IMR-90 (cell line): ENCODE results near the gene AMTN. TPM values are rescaled to one million over a fixed set of nuclear protein-coding genes. Genes with fewer than 3 reads are reported as not detected.

Experiments
- ATAC-seq: fragments of 200-7000 bp; cut with Tn5 transposase; 2 replicates; pipeline ENCODE4 v1.9.1; 2020; ENCODE audit warnings: low read depth, mild to moderate bottlenecking, moderate library complexity
- BruUV-seq: library from RNA; stranded (reverse); fragments of 400-500 nt; replicated peaks from 2 replicates; lab custom pipeline; 2021; lab: Mats Ljungman, UMichigan
- CTCF ChIA-PET: fragments of 300-600 bp; formaldehyde crosslinking; extraction: SDS; loops from one replicate; lab custom pipeline; 2021; ENCODE audit warnings: antibody characterized with exemption; lab: Yijun Ruan, JAX
- POLR2A ChIA-PET: fragments of 300-600 bp; sonication (Branson Sonifier 250); formaldehyde crosslinking; loops from one replicate; lab custom pipeline; 2022; ENCODE audit warnings: antibody characterized with exemption; ENCODE audit not compliant: unreplicated experiment; lab: Charles Lee
- DNase-seq: peaks from one replicate; pipeline ENCODE4 v3.0.0; 2013
- H2AFZ ChIP-seq: replicated peaks from 2 replicates; pipeline ENCODE3; 2013; ENCODE audit warnings: low read length, mild to moderate bottlenecking; ENCODE audit not compliant: poor library complexity
- H2AK5ac ChIP-seq: 2 replicates; pipeline ENCODE4 v1.6.1; 2013; ENCODE audit warnings: low read depth, low read length, inconsistent platforms
- H2AK9ac ChIP-seq: replicated peaks from 2 replicates; pipeline ENCODE3; 2013; ENCODE audit warnings: mild to moderate bottlenecking, low read depth, low read length, moderate library complexity; ENCODE audit not compliant: poor library complexity
- H2BK120ac ChIP-seq: 2 replicates; pipeline ENCODE4 v1.6.1; 2013; ENCODE audit warnings: low read depth, low read length, inconsistent platforms
- H2BK15ac ChIP-seq: 3 replicates; pipeline ENCODE4 v1.6.1; 2013; ENCODE audit warnings: low read depth, low read length, inconsistent platforms
- H2BK20ac ChIP-seq: 2 replicates; pipeline ENCODE4 v1.6.1; 2013; ENCODE audit warnings: low read depth, mild to moderate bottlenecking, inconsistent platforms, low read length, moderate library complexity
- H2BK5ac ChIP-seq: 2 replicates; pipeline ENCODE4 v1.6.1; 2013; ENCODE audit warnings: mild to moderate bottlenecking, low read depth, low read length, inconsistent platforms; ENCODE audit not compliant: poor library complexity, severe bottlenecking
- H3K14ac ChIP-seq: replicated peaks from 2 replicates; pipeline ENCODE4 v1.6.1; 2013; ENCODE audit warnings: low read depth, low read length, inconsistent platforms
- H3K18ac ChIP-seq: 2 replicates; pipeline ENCODE4 v1.6.1; 2013; ENCODE audit warnings: low read depth, low read length, control low read depth
- H3K23ac ChIP-seq: 2 replicates; pipeline ENCODE4 v1.6.1; 2013; ENCODE audit warnings: low read depth, low read length, inconsistent platforms
- H3K27ac ChIP-seq: 2 replicates; pipeline ENCODE4 v1.5.1; 2013; ENCODE audit warnings: mild to moderate bottlenecking, control low read depth, low read length; ENCODE audit not compliant: insufficient read depth
- H3K27me3 ChIP-seq: 2 replicates; pipeline ENCODE4 v1.6.1; 2013; ENCODE audit warnings: low read length; ENCODE audit not compliant: control insufficient read depth, insufficient read depth
- H3K36me3 ChIP-seq: 2 replicates; pipeline ENCODE4 v1.6.1; 2013; ENCODE audit warnings: low read length, mixed read lengths; ENCODE audit not compliant: control insufficient read depth, insufficient read depth
- H3K4ac ChIP-seq: 2 replicates; pipeline ENCODE4 v1.6.1; 2013; ENCODE audit warnings: low read depth, low read length, inconsistent platforms
- H3K4me1 ChIP-seq: 2 replicates; pipeline ENCODE4 v1.6.1; 2013; ENCODE audit warnings: low read length, mixed read lengths; ENCODE audit not compliant: control insufficient read depth, insufficient read depth
- H3K4me2 ChIP-seq: 2 replicates; pipeline ENCODE4 v1.6.1; 2013; ENCODE audit warnings: low read depth, mild to moderate bottlenecking, control low read depth, low read length, moderate library complexity
- H3K4me3 ChIP-seq: 2 replicates; pipeline ENCODE4 v1.5.1; 2013; ENCODE audit warnings: low read depth, mild to moderate bottlenecking, control low read depth, low read length, moderate library complexity; ENCODE audit not compliant: insufficient read depth
- H3K56ac ChIP-seq: 2 replicates; pipeline ENCODE4 v1.6.1; 2013; ENCODE audit warnings: low read length, inconsistent platforms; ENCODE audit not compliant: insufficient read depth; ENCODE audit errors: extremely low read depth
- H3K79me1 ChIP-seq, 2 experiments: 2 replicates each; pipeline ENCODE4 v1.6.1; 2013; ENCODE audit warnings: low read length in 2 of 2, inconsistent platforms in 1 of 2, low read depth in 1 of 2
- H3K9ac ChIP-seq: 2 replicates; pipeline ENCODE4 v1.6.1; 2013; ENCODE audit warnings: low read depth, low read length, control low read depth
- H3K9me1 ChIP-seq: 2 replicates; pipeline ENCODE4 v1.6.1; 2013; ENCODE audit warnings: low read length, inconsistent platforms; ENCODE audit not compliant: insufficient read depth
- H3K9me3 ChIP-seq: 2 replicates; pipeline ENCODE4 v1.6.1; 2013; ENCODE audit warnings: low read length; ENCODE audit not compliant: control insufficient read depth, insufficient read depth
- H4K20me1 ChIP-seq: 2 replicates; pipeline ENCODE4 v1.6.1; 2013; ENCODE audit warnings: low read length, inconsistent platforms; ENCODE audit not compliant: insufficient read depth
- H4K5ac ChIP-seq: 2 replicates; pipeline ENCODE4 v1.6.1; 2013; ENCODE audit warnings: mild to moderate bottlenecking, low read depth, low read length, control low read depth
- H4K8ac ChIP-seq, 2 experiments: 2 replicates each; pipeline ENCODE4 v1.6.1; 2013; ENCODE audit warnings: low read depth in 2 of 2, low read length in 2 of 2, control low read depth in 1 of 2, inconsistent platforms in 1 of 2
- H4K91ac ChIP-seq: 2 replicates; pipeline ENCODE4 v1.6.1; 2013; ENCODE audit warnings: low read depth, low read length, inconsistent platforms; ENCODE audit not compliant: insufficient read depth
- BHLHE40 ChIP-seq: fragments of 150-350 bp; IDR thresholded peaks from 2 replicates; pipeline ENCODE4 v1.6.1; 2016; ENCODE audit warnings: mild to moderate bottlenecking, low read depth, low read length
- CEBPB ChIP-seq: IDR thresholded peaks from 2 replicates; pipeline ENCODE4 v1.6.1; 2012; ENCODE audit warnings: low read depth, low read length, improper control_type of control experiment
- CHD1 ChIP-seq: IDR thresholded peaks from 2 replicates; pipeline ENCODE4 v1.6.1; 2012; ENCODE audit warnings: low read depth, low read length, improper control_type of control experiment
- CTCF ChIP-seq: conservative IDR thresholded peaks from 2 replicates; pipeline ENCODE4 v1.5.1; 2012; ENCODE audit warnings: mild to moderate bottlenecking, low read depth, low read length, improper control_type of control experiment
- ELK1 ChIP-seq: fragments of 150-350 bp; IDR thresholded peaks from 2 replicates; pipeline ENCODE4 v1.6.1; 2016; ENCODE audit warnings: low read depth, mild to moderate bottlenecking, low read length, moderate library complexity, borderline replicate concordance
- FOS ChIP-seq: fragments of 150-350 bp; IDR thresholded peaks from 2 replicates; pipeline ENCODE4 v1.6.1; 2016; ENCODE audit warnings: low read depth, low read length
- MAFK ChIP-seq: IDR thresholded peaks from 2 replicates; pipeline ENCODE4 v1.6.1; 2012; ENCODE audit warnings: low read depth, low read length, improper control_type of control experiment
- MAZ ChIP-seq: IDR thresholded peaks from 2 replicates; pipeline ENCODE4 v1.6.1; 2012; ENCODE audit warnings: low read depth, mild to moderate bottlenecking, low read length, improper control_type of control experiment, moderate library complexity, borderline replicate concordance
- MXI1 ChIP-seq: IDR thresholded peaks from 2 replicates; pipeline ENCODE4 v1.6.1; 2012; ENCODE audit warnings: low read depth, mild to moderate bottlenecking, low read length, moderate library complexity, borderline replicate concordance
- NFE2L2 ChIP-seq: fragments of 150-350 bp; IDR thresholded peaks from 2 replicates; pipeline ENCODE4 v1.6.1; 2016; ENCODE audit warnings: low read depth, mild to moderate bottlenecking, low read length
- POLR2A ChIP-seq: IDR thresholded peaks from 2 replicates; pipeline ENCODE4 v1.6.1; 2012; ENCODE audit warnings: mild to moderate bottlenecking, low read depth, low read length
- RAD21 ChIP-seq: IDR thresholded peaks from 2 replicates; pipeline ENCODE4 v1.6.1; 2012; ENCODE audit warnings: low read length, improper control_type of control experiment
- RCOR1 ChIP-seq: IDR thresholded peaks from 2 replicates; pipeline ENCODE4 v1.6.1; 2012; ENCODE audit warnings: mild to moderate bottlenecking, low read length, improper control_type of control experiment; ENCODE audit not compliant: insufficient replicate concordance
- RFX5 ChIP-seq: IDR thresholded peaks from 2 replicates; pipeline ENCODE4 v1.8.0; 2012; ENCODE audit warnings: low read depth, mild to moderate bottlenecking, low read length, moderate library complexity
- SMC3 ChIP-seq: fragments of 150-350 bp; IDR thresholded peaks from 2 replicates; pipeline ENCODE4 v1.6.1; 2016; ENCODE audit warnings: low read depth, mild to moderate bottlenecking, antibody characterized with exemption, low read length, moderate library complexity
- USF2 ChIP-seq: fragments of 150-350 bp; IDR thresholded peaks from 2 replicates; pipeline ENCODE4 v1.6.1; 2017; ENCODE audit warnings: mild to moderate bottlenecking, antibody characterized with exemption, low read length, low read depth
- WGBS, 2 experiments: methylation state at CpG; one replicate each; pipeline versions ENCODE4 v1.1.5 to v1.1.7; 2013; ENCODE audit warnings: missing lambda C conversion rate in 2 of 2; ENCODE audit not compliant: insufficient read length in 1 of 2; ENCODE audit errors: extremely low coverage in 2 of 2; 5-methylcytosine and 5-hydroxymethylcytosine counted together
- dilution Hi-C: fragments of 300-500 bp; cut with HindIII; formaldehyde crosslinking; loops from one replicate; pipeline ENCODE4 v1.14.3; 2018; ENCODE audit warnings: low sequenced_read_pairs; ENCODE audit not compliant: unreplicated experiment
- in situ Hi-C: fragments of 300-500 bp; cut with MboI; formaldehyde crosslinking; loops from 3 replicates; pipeline ENCODE4 v1.14.3; 2019; ENCODE audit warnings: low sequenced_read_pairs, inconsistent platforms, mixed read lengths
- intact Hi-C: fragments of 100-400 bp; cut with micrococcal nuclease; formaldehyde crosslinking; loops from 2 replicates; pipeline ENCODE4 v1.10.0; 2022
- polyA plus RNA-seq, 3 experiments: library from polyadenylated mRNA; depleted of rRNA; stranded (reverse); fragments of >200 nt; gene quantifications; 2 replicates each; pipeline ENCODE4 v1.2.3, GENCODE V29; 2012; ENCODE audit warnings: low replicate concordance in 1 of 3
- total RNA-seq: library from RNA; depleted of rRNA; stranded (reverse); fragments of >200 nt; gene quantifications from 2 replicates; pipeline ENCODE4 v1.2.3, GENCODE V29; 2012

The AMTN gene
- total and polyA plus RNA-seq, 2 of the 4 experiments (the other 2 are of a cell fraction) = not detected

GRCh38 chr4:70564033-70564432 is 45.7 kb downstream of the AMTN start:
- Histone ChIP-seq H3K4me1 (no peaks in the 10 kb centered on the region), H3K23ac (no peak overlapping the region), H3K9me3 (no peaks in the 10 kb centered on the region), H4K8ac (no peak overlapping the region), H3K14ac (no peak overlapping the region), H2BK15ac (no peak overlapping the region), H3K18ac (no peak overlapping the region), H3K56ac (no peak overlapping the region), H2BK5ac (no peak overlapping the region), H3K4me3 (no peak overlapping the region), H3K79me1 (no peaks in the 10 kb centered on the region), H3K9ac (no peak overlapping the region), H2AK5ac (no peak overlapping the region), H3K9me1 (no peaks in the 10 kb centered on the region), H3K36me3 (no peaks in the 10 kb centered on the region), H2BK20ac (no peak overlapping the region), H3K4ac (no peak overlapping the region), H2AFZ (no peak overlapping the region), H2AK9ac (no peak overlapping the region), H4K91ac (no peak overlapping the region), H3K27ac (no peak overlapping the region), H3K4me2 (no peak overlapping the region), H4K20me1 (no peaks in the 10 kb centered on the region), H2BK120ac (no peak overlapping the region), H3K27me3 (no peaks in the 10 kb centered on the region), H4K5ac (no peak overlapping the region)
- whole genome bisulfite sequencing, 2 experiments = 100% methylated on average over 1 of the region's 8 CpGs; no CpG with 5 or more reads in 1 of the 2 experiments
- in situ Hi-C loops = no loop called here
- DNase-seq = no peak
- BruUV-seq = no TSS peak
- TF ChIP-seq CEBPB (no peak), MAZ (no peak), SMC3 (no peak), POLR2A (no peak), RCOR1 (no peak), MXI1 (no peak), ELK1 (no peak), RFX5 (no peak), FOS (no peak), CHD1 (no peak), USF2 (no peak), CTCF (no peak), RAD21 (no peak), BHLHE40 (no peak), MAFK (no peak), NFE2L2 (no peak)
- ChIA-PET CTCF (no interaction called here), POLR2A (no interaction called here)
- dilution Hi-C loops = no loop called here
- ATAC-seq = no peak
- intact Hi-C loops = no loop called here
